SK-N-SH treated with all-trans-retinoic acid at 6 μM for 48 hours (cell line): ENCODE data around the gene DCLRE1C.
"Not testable (repeated sequence)": the region's sequence is repeated elsewhere in the genome, so short reads cannot be mapped to it uniquely, and the experiment has no call there.

ENCODE experiments used
- CSDC2 ChIP-seq: fragments of 250-450 bp; sonication (Bioruptor Pico); IDR thresholded peaks from 2 replicates; pipeline ENCODE4 v1.5.0; 2020; ENCODE audit warnings: mild to moderate bottlenecking, moderate library complexity
- OSR1 ChIP-seq: fragments of 250-450 bp; sonication (Bioruptor Pico); IDR thresholded peaks from 2 replicates; pipeline ENCODE4 v1.8.0; 2022; ENCODE audit warnings: moderate library complexity, mild to moderate bottlenecking, inconsistent platforms
- RARB ChIP-seq: fragments of 250-450 bp; sonication (Bioruptor Pico); IDR thresholded peaks from 2 replicates; pipeline ENCODE4 v1.8.0; 2021; ENCODE audit warnings: mild to moderate bottlenecking, moderate library complexity
- SNAI2 ChIP-seq: fragments of 250-450 bp; sonication (Bioruptor Pico); IDR thresholded peaks from 2 replicates; pipeline ENCODE4 v1.5.0; 2020; ENCODE audit warnings: mild to moderate bottlenecking, moderate library complexity
- TCF4 ChIP-seq: fragments of 250-450 bp; sonication (Bioruptor Pico); IDR thresholded peaks from 2 replicates; pipeline ENCODE4 v1.8.0; 2021; ENCODE audit warnings: mild to moderate bottlenecking, moderate library complexity, borderline replicate concordance
- ZC3H10 ChIP-seq: fragments of 250-450 bp; sonication (Bioruptor Pico); IDR thresholded peaks from 2 replicates; pipeline ENCODE4 v1.5.1; 2021; ENCODE audit warnings: mild to moderate bottlenecking, moderate library complexity
- ZFP3 ChIP-seq: fragments of 250-450 bp; sonication (Bioruptor Pico); IDR thresholded peaks from 2 replicates; pipeline ENCODE4 v1.5.0; 2020; ENCODE audit warnings: mild to moderate bottlenecking, moderate library complexity
- ZFP30 ChIP-seq: fragments of 450-650 bp; formaldehyde crosslinking; IDR thresholded peaks from 2 replicates; pipeline ENCODE4 v1.5.0; 2022; ENCODE audit warnings: mild to moderate bottlenecking, moderate library complexity
- ZNF565 ChIP-seq: fragments of 450-650 bp; formaldehyde crosslinking; conservative IDR thresholded peaks from 2 replicates; pipeline ENCODE4 v1.5.0; 2020; ENCODE audit warnings: low read depth, mild to moderate bottlenecking, moderate library complexity
- ZNF70 ChIP-seq: fragments of 450-650 bp; formaldehyde crosslinking; IDR thresholded peaks from 2 replicates; pipeline ENCODE4 v1.5.0; 2020; ENCODE audit warnings: mild to moderate bottlenecking, moderate library complexity
- ZNF8 ChIP-seq: fragments of 450-650 bp; formaldehyde crosslinking; IDR thresholded peaks from 2 replicates; pipeline ENCODE4 v1.5.0; 2020; ENCODE audit warnings: mild to moderate bottlenecking, moderate library complexity
- TF ChIP-seq, protein P1 (sequence below): fragments of 250-450 bp; sonication (Bioruptor Pico); IDR thresholded peaks from 2 replicates; pipeline ENCODE4 v1.8.0; 2021; ENCODE audit warnings: low read depth, mild to moderate bottlenecking, moderate library complexity, borderline replicate concordance
- TF ChIP-seq, protein P2 (sequence below): fragments of 250-450 bp; sonication (Bioruptor Pico); IDR thresholded peaks from 2 replicates; pipeline ENCODE4 v1.5.1; 2020; ENCODE audit warnings: low read depth, mild to moderate bottlenecking, moderate library complexity
- TF ChIP-seq, protein P3 (sequence below): fragments of 250-450 bp; sonication (Bioruptor Pico); IDR thresholded peaks from 2 replicates; pipeline ENCODE4 v1.8.0; 2020; ENCODE audit warnings: mild to moderate bottlenecking, moderate library complexity, borderline replicate concordance

DNA sequence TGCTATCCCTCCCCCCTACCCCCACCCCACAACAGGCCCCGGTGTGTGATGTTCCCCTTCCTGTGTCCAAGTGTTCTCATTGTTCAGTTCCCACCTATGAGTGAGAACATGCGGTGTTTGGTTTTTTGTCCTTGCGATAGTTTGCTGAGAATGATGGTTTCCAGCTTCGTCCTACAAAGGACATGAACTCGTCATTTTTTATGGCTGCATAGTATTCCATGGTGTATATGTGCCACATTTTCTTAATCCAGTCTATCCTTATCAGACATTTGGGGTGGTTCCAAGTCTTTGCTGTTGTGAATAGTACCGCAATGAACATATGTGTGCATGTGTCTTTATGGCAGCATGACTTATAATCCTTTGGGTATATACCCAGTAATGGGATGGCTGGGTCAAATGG lies 89.4 kb downstream of the DCLRE1C start:
- TF ChIP-seq, protein P1, sequence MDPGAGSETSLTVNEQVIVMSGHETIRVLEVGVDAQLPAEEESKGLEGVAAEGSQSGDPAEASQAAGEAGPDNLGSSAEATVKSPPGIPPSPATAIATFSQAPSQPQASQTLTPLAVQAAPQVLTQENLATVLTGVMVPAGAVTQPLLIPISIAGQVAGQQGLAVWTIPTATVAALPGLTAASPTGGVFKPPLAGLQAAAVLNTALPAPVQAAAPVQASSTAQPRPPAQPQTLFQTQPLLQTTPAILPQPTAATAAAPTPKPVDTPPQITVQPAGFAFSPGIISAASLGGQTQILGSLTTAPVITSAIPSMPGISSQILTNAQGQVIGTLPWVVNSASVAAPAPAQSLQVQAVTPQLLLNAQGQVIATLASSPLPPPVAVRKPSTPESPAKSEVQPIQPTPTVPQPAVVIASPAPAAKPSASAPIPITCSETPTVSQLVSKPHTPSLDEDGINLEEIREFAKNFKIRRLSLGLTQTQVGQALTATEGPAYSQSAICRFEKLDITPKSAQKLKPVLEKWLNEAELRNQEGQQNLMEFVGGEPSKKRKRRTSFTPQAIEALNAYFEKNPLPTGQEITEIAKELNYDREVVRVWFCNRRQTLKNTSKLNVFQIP (CRISPR knock-in tag) = not testable (repeated sequence)
- TF ChIP-seq ZFP30 (CRISPR knock-in tag); OSR1; RARB (CRISPR knock-in tag); SNAI2 (CRISPR knock-in tag); ZNF70 (CRISPR knock-in tag); ZNF8 (CRISPR knock-in tag); CSDC2 (CRISPR knock-in tag); ZFP3 (CRISPR knock-in tag); TCF4; ZNF565 (CRISPR knock-in tag); ZC3H10 (CRISPR knock-in tag): not testable (repeated sequence)
- TF ChIP-seq, protein P2, sequence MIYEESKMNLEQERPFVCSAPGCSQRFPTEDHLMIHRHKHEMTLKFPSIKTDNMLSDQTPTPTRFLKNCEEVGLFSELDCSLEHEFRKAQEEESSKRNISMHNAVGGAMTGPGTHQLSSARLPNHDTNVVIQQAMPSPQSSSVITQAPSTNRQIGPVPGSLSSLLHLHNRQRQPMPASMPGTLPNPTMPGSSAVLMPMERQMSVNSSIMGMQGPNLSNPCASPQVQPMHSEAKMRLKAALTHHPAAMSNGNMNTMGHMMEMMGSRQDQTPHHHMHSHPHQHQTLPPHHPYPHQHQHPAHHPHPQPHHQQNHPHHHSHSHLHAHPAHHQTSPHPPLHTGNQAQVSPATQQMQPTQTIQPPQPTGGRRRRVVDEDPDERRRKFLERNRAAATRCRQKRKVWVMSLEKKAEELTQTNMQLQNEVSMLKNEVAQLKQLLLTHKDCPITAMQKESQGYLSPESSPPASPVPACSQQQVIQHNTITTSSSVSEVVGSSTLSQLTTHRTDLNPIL = not testable (repeated sequence)
- TF ChIP-seq, protein P3, sequence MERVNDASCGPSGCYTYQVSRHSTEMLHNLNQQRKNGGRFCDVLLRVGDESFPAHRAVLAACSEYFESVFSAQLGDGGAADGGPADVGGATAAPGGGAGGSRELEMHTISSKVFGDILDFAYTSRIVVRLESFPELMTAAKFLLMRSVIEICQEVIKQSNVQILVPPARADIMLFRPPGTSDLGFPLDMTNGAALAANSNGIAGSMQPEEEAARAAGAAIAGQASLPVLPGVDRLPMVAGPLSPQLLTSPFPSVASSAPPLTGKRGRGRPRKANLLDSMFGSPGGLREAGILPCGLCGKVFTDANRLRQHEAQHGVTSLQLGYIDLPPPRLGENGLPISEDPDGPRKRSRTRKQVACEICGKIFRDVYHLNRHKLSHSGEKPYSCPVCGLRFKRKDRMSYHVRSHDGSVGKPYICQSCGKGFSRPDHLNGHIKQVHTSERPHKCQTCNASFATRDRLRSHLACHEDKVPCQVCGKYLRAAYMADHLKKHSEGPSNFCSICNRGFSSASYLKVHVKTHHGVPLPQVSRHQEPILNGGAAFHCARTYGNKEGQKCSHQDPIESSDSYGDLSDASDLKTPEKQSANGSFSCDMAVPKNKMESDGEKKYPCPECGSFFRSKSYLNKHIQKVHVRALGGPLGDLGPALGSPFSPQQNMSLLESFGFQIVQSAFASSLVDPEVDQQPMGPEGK = not testable (repeated sequence)
